ENCODE measurements around the gene PLEKHG2. TPM values are rescaled to one million over a fixed set of nuclear protein-coding genes. Genes with fewer than 3 reads are reported as not detected.
A peak's percentile ranks its signal among the peaks of the same experiment; 100 is the strongest.

Gene PLEKHG2
- total and polyA plus RNA-seq, 9 of the 15 experiments (the other 6 are each of a cell fraction or from before 2014, with no cell fraction given), result 0.98 to 45.7 (median 9.8) TPM

GRCh38 chr19:39402346-39403300 is 9.8 kb upstream of the PLEKHG2 start (continued):
- TF ChIP-seq ZNF124 (CRISPR knock-in tag; IDR thresholded peaks at IDR 0.05), result no peak
- TF ChIP-seq NFIX (CRISPR knock-in tag; IDR thresholded peaks at IDR 0.05; ENCODE audit: low read depth), result no peak
- TF ChIP-seq PPARD (CRISPR knock-in tag; IDR thresholded peaks at IDR 0.05), result no peak
- TF ChIP-seq ZNF551 (CRISPR knock-in tag; IDR thresholded peaks at IDR 0.05), result no peak
- TF ChIP-seq ZNF347 (CRISPR knock-in tag; IDR thresholded peaks at IDR 0.05; ENCODE audit: low read depth), result no peak
- TF ChIP-seq ZNF398 (CRISPR knock-in tag; IDR thresholded peaks at IDR 0.05), result no peak
- no peak for TF ChIP-seq DEAF1 (CRISPR knock-in tag; IDR thresholded peaks at IDR 0.05)
- no peak for TF ChIP-seq RNF219 (CRISPR knock-in tag; IDR thresholded peaks at IDR 0.05)
- TF ChIP-seq KAT7 (CRISPR knock-in tag; IDR thresholded peaks at IDR 0.05; ENCODE audit: borderline replicate concordance), result 0 out of 2 replicates have a peak, but pooled peaks have one; percentile 17
- no peak for TF ChIP-seq ZNF239 (CRISPR knock-in tag; IDR thresholded peaks at IDR 0.05)
- no peak for TF ChIP-seq ELK1 (CRISPR knock-in tag; IDR thresholded peaks at IDR 0.05)
- TF ChIP-seq HDGF (IDR thresholded peaks at IDR 0.05), result no peak
- peak; percentile 17; the same call in 1 of the 2 replicates for TF ChIP-seq ZNF766 (CRISPR knock-in tag; conservative IDR thresholded peaks at IDR 0.05)
